Vagina (tissue), 2 donors: ENCODE data around the gene TIAL1.

Experiments
- POLR2A ChIP-seq, 2 donors: fragments of 450-650 bp; IDR thresholded peaks; one replicate each; pipeline ENCODE4 v1.6.1; 2017; ENCODE audit warnings: antibody characterized with exemption in 2 of 2, mild to moderate bottlenecking in 2 of 2, moderate library complexity in 2 of 2
- POLR2AphosphoS5 ChIP-seq, 2 donors: sonication (generic); formaldehyde crosslinking; IDR thresholded peaks; one replicate each; pipeline ENCODE4 v1.9.0; 2017; ENCODE audit warnings: antibody characterized with exemption in 2 of 2, mild to moderate bottlenecking in 2 of 2, low read depth in 1 of 2; ENCODE audit not compliant: insufficient read depth in 1 of 2
- TF ChIP-seq, protein P1 (sequence below), 3 experiments: fragments of 450-650 bp in 2 of 3; fragments of 200-600 bp in 1 of 3; sonication (generic) in 1 of 3; IDR thresholded peaks; one replicate each; pipeline ENCODE4 v1.5.1; 2017 to 2019; ENCODE audit warnings: antibody characterized with exemption in 3 of 3, mild to moderate bottlenecking in 2 of 3, moderate library complexity in 2 of 3

DNA sequence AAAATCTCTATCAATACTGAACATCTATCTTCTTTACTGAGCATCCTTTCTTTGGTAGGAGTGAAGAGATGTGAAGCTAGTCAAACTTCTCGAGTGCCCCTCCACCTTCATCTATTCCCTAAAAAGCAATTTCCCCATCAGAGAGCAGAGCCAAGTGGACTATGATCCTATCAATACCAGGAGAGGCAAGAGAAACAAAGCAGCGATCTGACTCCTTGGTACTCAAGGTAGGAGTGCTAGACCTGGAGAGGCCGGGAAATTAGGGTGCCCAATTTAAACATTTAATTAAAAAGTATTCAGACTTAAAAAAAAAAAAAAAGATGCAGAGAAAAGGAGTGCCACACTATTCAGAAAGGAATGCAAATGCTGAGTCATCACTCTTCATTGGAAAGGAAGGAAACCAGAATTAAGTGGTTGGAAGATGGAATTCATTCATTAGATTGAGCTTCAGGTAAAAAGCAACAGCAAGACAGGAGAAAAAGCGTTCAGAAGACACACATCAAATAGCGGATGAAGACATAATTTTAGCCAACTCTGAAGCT, 1.6 kb downstream of the TIAL1 start:
- TF ChIP-seq, protein P1, sequence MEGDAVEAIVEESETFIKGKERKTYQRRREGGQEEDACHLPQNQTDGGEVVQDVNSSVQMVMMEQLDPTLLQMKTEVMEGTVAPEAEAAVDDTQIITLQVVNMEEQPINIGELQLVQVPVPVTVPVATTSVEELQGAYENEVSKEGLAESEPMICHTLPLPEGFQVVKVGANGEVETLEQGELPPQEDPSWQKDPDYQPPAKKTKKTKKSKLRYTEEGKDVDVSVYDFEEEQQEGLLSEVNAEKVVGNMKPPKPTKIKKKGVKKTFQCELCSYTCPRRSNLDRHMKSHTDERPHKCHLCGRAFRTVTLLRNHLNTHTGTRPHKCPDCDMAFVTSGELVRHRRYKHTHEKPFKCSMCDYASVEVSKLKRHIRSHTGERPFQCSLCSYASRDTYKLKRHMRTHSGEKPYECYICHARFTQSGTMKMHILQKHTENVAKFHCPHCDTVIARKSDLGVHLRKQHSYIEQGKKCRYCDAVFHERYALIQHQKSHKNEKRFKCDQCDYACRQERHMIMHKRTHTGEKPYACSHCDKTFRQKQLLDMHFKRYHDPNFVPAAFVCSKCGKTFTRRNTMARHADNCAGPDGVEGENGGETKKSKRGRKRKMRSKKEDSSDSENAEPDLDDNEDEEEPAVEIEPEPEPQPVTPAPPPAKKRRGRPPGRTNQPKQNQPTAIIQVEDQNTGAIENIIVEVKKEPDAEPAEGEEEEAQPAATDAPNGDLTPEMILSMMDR (IDR thresholded peaks at IDR 0.05), result no peak
- TF ChIP-seq POLR2A (IDR thresholded peaks at IDR 0.05) (no peak), POLR2AphosphoS5 (IDR thresholded peaks at IDR 0.05; ENCODE audit: insufficient read depth in 1 of 2, low read depth in 1 of 2) (no peak)
